Subcutaneous adipose tissue (tissue), 4 donors: Measurements from ENCODE around the gene AGPAT4. TPM values are rescaled to one million over a fixed set of nuclear protein-coding genes. Genes with fewer than 3 reads are reported as not detected.

ENCODE experiments used
- CTCF ChIP-seq: fragments of 450-650 bp; IDR thresholded peaks from one replicate; pipeline ENCODE4 v1.5.1; 2016; ENCODE audit warnings: low read depth, mild to moderate bottlenecking, control low read depth, antibody characterized with exemption, moderate library complexity
- total RNA-seq, 4 donors: library from RNA; depleted of rRNA; stranded (reverse); fragments of >200 nt; gene quantifications; one replicate each; pipeline ENCODE4 v1.1.0, GENCODE V29; 2016

Gene AGPAT4
- total RNA-seq, 4 donors from 2014 or later = 5.1 to 18.5 (median 7.6) TPM

- TF ChIP-seq CTCF = no peak
Measured at GRCh38 chr6:161115468-161115867, 158.4 kb downstream of the AGPAT4 start.

GRCh38 chr6:161111261-161111660 is 162.6 kb downstream of the AGPAT4 start:
- TF ChIP-seq CTCF = no peak

- TF ChIP-seq CTCF = no peak
Measured at GRCh38 chr6:161110028-161110779, 163.7 kb downstream of the AGPAT4 start.

GRCh38 chr6:161109366-161109765 is 164.5 kb downstream of the AGPAT4 start:
- TF ChIP-seq CTCF = no peak

- TF ChIP-seq CTCF = no peak
Measured at GRCh38 chr6:161108916-161109315, 164.9 kb downstream of the AGPAT4 start.

- no peak for TF ChIP-seq CTCF
Measured at GRCh38 chr6:161107779-161108730, 165.8 kb downstream of the AGPAT4 start.

GRCh38 chr6:161105408-161105807 is 168.5 kb downstream of the AGPAT4 start:
- TF ChIP-seq CTCF = no peak
